GM19395 (cell line): ENCODE results near the gene TMEM82.

ENCODE experiments used
- ATAC-seq: cut with Tn5 transposase; IDR thresholded peaks from one replicate; pipeline ENCODE4 v1.9.1; 2021; ENCODE audit warnings: mild to moderate bottlenecking, moderate library complexity; ENCODE audit not compliant: unreplicated experiment

The TMEM82 gene

GRCh38 chr1:15719381-15720120 lies 22.7 kb upstream of the TMEM82 start:
- ATAC-seq = no peak

GRCh38 chr1:15720861-15721260 lies 21.4 kb upstream of the TMEM82 start:
- no peak for ATAC-seq

GRCh38 chr1:15722411-15722810 lies 19.9 kb upstream of the TMEM82 start:
- ATAC-seq = no peak

- ATAC-seq = no peak
Measured at GRCh38 chr1:15722836-15723532, 19.3 kb upstream of the TMEM82 start.

GRCh38 chr1:15723631-15724246 lies 18.6 kb upstream of the TMEM82 start:
- ATAC-seq = no peak

- ATAC-seq = no peak
Measured at GRCh38 chr1:15724949-15725880, 17.1 kb upstream of the TMEM82 start.

GRCh38 chr1:15726508-15726907 lies 15.8 kb upstream of the TMEM82 start:
- ATAC-seq = no peak

GRCh38 chr1:15727021-15727420 lies 15.3 kb upstream of the TMEM82 start:
- no peak for ATAC-seq

- ATAC-seq = no peak
Measured at GRCh38 chr1:15727424-15727823, 14.9 kb upstream of the TMEM82 start.

- no peak for ATAC-seq
Measured at GRCh38 chr1:15727866-15728534, 14.3 kb upstream of the TMEM82 start.

- ATAC-seq = no peak
Measured at GRCh38 chr1:15728937-15729657, 13.2 kb upstream of the TMEM82 start.

GRCh38 chr1:15730423-15730822 lies 11.9 kb upstream of the TMEM82 start:
- ATAC-seq = no peak

GRCh38 chr1:15730936-15731335 lies 11.4 kb upstream of the TMEM82 start:
- ATAC-seq = no peak

- ATAC-seq = no peak
Measured at GRCh38 chr1:15731735-15732685, 10.3 kb upstream of the TMEM82 start.

GRCh38 chr1:15732686-15733081 lies 9.6 kb upstream of the TMEM82 start:
- ATAC-seq = no peak

- no peak for ATAC-seq
Measured at GRCh38 chr1:15733218-15733725, 9.0 kb upstream of the TMEM82 start.

- ATAC-seq = no peak
Measured at GRCh38 chr1:15733726-15734226, 8.5 kb upstream of the TMEM82 start.

- ATAC-seq = no peak
Measured at GRCh38 chr1:15734296-15734695, 8.0 kb upstream of the TMEM82 start.
